ENCODE results near the gene SPSB4.

The SPSB4 gene

DNA sequence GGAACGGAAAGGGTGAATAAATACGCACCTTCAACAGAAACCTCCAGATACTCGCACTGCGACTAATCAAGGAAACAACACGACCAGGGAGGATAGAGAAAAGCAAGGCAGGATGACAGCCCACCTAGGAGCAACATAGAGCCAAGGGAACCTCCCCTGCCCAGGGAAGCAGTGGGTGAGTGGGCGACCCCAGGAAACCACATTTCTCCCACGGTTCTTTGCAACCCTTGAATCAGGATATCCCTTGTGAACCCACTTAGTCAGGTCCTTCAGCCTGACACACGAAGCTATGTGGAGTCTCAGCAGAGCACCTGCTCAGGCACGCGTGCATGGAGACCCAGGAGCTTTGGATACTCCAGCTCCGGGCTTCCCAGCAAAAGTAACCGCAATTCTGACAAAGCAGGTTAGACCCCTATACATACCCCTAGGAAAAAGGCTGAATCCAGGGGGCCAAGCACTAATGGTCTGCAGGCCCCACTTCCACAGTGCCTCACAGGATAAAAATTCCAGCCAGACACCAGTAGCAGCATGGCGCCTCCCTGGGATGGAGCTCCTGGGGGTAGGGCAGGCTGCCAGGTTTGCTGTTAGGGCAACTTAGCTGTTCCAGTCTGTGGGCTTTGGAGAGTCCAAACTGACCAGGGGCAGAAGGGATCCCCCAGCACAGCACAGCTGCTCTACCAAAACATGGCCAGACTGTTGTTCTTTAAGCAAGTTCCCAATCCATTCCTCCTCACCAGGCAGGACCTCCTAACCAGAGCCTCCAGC is 142.1 kb downstream of the SPSB4 start:
- no peak overlapping the region for H3K27ac ChIP-seq (ENCODE audit: extremely low read depth, low read depth, low read length)
- H3K4me3 ChIP-seq (ENCODE audit: low read depth, low read length) = no peak overlapping the region
- TF ChIP-seq HOXC10 (CRISPR knock-in tag; IDR thresholded peaks at IDR 0.05) (no peak), ZNF549 (tag by site-specific recombination; IDR thresholded peaks at IDR 0.05) (no peak), GLIS2 (tag by site-specific recombination; IDR thresholded peaks at IDR 0.05) (no peak), ZBTB17 (tag by site-specific recombination; IDR thresholded peaks at IDR 0.05) (no peak), ZFHX2 (tag by site-specific recombination; conservative IDR thresholded peaks at IDR 0.05) (no peak), ZNF37A (tag by site-specific recombination; IDR thresholded peaks at IDR 0.05) (no peak), ATF2 (tag by site-specific recombination; IDR thresholded peaks at IDR 0.05; ENCODE audit: low read depth) (no peak), ZNF350 (tag by site-specific recombination; IDR thresholded peaks at IDR 0.05) (no peak), ZNF138 (tag by site-specific recombination; IDR thresholded peaks at IDR 0.05; ENCODE audit: borderline replicate concordance) (no peak), ZNF600 (tag by site-specific recombination; IDR thresholded peaks at IDR 0.05) (no peak), HOXD13 (CRISPR knock-in tag; IDR thresholded peaks at IDR 0.05; ENCODE audit: borderline replicate concordance) (no peak), ZNF660 (tag by site-specific recombination; IDR thresholded peaks at IDR 0.05) (no peak), ZNF488 (tag by site-specific recombination; IDR thresholded peaks at IDR 0.05) (no peak)
- TF ChIP-seq, protein P1, sequence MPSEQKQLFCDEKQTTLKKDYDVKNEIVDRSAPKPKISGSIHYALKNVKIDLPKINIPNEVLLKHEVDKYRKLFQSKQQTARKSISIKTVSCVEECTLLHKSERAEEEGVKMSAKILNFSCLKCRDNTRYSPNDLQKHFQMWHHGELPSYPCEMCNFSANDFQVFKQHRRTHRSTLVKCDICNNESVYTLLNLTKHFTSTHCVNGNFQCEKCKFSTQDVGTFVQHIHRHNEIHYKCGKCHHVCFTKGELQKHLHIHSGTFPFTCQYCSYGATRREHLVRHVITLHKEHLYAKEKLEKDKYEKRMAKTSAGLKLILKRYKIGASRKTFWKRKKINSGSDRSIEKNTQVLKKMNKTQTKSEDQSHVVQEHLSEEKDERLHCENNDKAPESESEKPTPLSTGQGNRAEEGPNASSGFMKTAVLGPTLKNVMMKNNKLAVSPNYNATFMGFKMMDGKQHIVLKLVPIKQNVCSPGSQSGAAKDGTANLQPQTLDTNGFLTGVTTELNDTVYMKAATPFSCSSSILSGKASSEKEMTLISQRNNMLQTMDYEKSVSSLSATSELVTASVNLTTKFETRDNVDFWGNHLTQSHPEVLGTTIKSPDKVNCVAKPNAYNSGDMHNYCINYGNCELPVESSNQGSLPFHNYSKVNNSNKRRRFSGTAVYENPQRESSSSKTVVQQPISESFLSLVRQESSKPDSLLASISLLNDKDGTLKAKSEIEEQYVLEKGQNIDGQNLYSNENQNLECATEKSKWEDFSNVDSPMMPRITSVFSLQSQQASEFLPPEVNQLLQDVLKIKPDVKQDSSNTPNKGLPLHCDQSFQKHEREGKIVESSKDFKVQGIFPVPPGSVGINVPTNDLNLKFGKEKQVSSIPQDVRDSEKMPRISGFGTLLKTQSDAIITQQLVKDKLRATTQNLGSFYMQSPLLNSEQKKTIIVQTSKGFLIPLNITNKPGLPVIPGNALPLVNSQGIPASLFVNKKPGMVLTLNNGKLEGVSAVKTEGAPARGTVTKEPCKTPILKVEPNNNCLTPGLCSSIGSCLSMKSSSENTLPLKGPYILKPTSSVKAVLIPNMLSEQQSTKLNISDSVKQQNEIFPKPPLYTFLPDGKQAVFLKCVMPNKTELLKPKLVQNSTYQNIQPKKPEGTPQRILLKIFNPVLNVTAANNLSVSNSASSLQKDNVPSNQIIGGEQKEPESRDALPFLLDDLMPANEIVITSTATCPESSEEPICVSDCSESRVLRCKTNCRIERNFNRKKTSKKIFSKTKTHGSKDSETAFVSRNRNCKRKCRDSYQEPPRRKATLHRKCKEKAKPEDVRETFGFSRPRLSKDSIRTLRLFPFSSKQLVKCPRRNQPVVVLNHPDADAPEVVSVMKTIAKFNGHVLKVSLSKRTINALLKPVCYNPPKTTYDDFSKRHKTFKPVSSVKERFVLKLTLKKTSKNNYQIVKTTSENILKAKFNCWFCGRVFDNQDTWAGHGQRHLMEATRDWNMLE (tag by site-specific recombination; conservative IDR thresholded peaks at IDR 0.05; ENCODE audit: low read depth) = no peak
- no peaks in the 10 kb centered on the region for H3K36me3 ChIP-seq (ENCODE audit: control insufficient read depth in 2 of 2, insufficient read depth in 1 of 2, low read length in 2 of 2)
- ChIA-PET POLR2A (no interaction called here), CTCF (interaction anchor here (0.6 to 3.3 kb wide), 12 partner anchors 14 to 298 kb away, joined by 3 to 38 read pairs (median 4); partner anchors contain the start of gene SPSB4)
- no peaks in the 10 kb centered on the region for H3K4me1 ChIP-seq (ENCODE audit: control insufficient read depth, insufficient read depth, low read length)
- no peaks in the 10 kb centered on the region for H3K9me3 ChIP-seq (ENCODE audit: control insufficient read depth, insufficient read depth, low read depth, low read length)
